GM19193 (cell line): ENCODE results near the gene TSPEAR.

ENCODE experiments used
- POLR2A ChIP-seq: IDR thresholded peaks from 4 replicates; pipeline ENCODE4 v1.6.1; 2011; ENCODE audit not compliant: insufficient read depth, insufficient read length; ENCODE audit errors: extremely low read depth

Gene TSPEAR

GRCh38 chr21:44462086-44462833 lies 249.1 kb downstream of the TSPEAR start:
- no peak for TF ChIP-seq POLR2A

- no peak for TF ChIP-seq POLR2A
Measured at GRCh38 chr21:44461464-44462001, 249.8 kb downstream of the TSPEAR start.

- TF ChIP-seq POLR2A = no peak
Measured at GRCh38 chr21:44461005-44461404, 250.4 kb downstream of the TSPEAR start.

GRCh38 chr21:44460441-44460755 lies 251.0 kb downstream of the TSPEAR start:
- no peak for TF ChIP-seq POLR2A

- no peak for TF ChIP-seq POLR2A
Measured at GRCh38 chr21:44459712-44460440, 251.5 kb downstream of the TSPEAR start.

- no peak for TF ChIP-seq POLR2A
Measured at GRCh38 chr21:44458971-44459711, 252.2 kb downstream of the TSPEAR start.

GRCh38 chr21:44456915-44457736 lies 254.2 kb downstream of the TSPEAR start:
- TF ChIP-seq POLR2A = no peak

GRCh38 chr21:44456214-44456914 lies 255.0 kb downstream of the TSPEAR start:
- no peak for TF ChIP-seq POLR2A

- no peak for TF ChIP-seq POLR2A
Measured at GRCh38 chr21:44455524-44456213, 255.7 kb downstream of the TSPEAR start.

GRCh38 chr21:44454747-44455523 lies 256.4 kb downstream of the TSPEAR start, which contains the start of gene LRRC3:
Gene LRRC3 (plus strand): TSS chr21:44455510. CDS start chr21:44456645, 1,135 bp downstream.
- TF ChIP-seq POLR2A = no peak

GRCh38 chr21:44454058-44454457 lies 257.3 kb downstream of the TSPEAR start:
- TF ChIP-seq POLR2A = no peak

- TF ChIP-seq POLR2A = no peak
Measured at GRCh38 chr21:44453120-44453519, 258.3 kb downstream of the TSPEAR start.
